Nephron (organoid): ENCODE results near the gene OBP2A.
"Not testable (repeated sequence)": the region's sequence is repeated elsewhere in the genome, so short reads cannot be mapped to it uniquely, and the experiment has no call there.

Experiments
- H3K27ac Mint-ChIP-seq, 3 experiments: 2 replicates each; pipeline ENCODE4 v1.8.0; 2020; ENCODE audit warnings: mixed read lengths in 3 of 3, mild to moderate bottlenecking in 2 of 3, moderate library complexity in 1 of 3
- H3K27me3 Mint-ChIP-seq: 2 replicates; pipeline ENCODE4 v1.8.0; 2021; ENCODE audit warnings: low read depth, mild to moderate bottlenecking, moderate library complexity, mixed read lengths
- H3K36me3 Mint-ChIP-seq: 2 replicates; pipeline ENCODE4 v1.8.0; 2020; ENCODE audit warnings: low read depth, mixed read lengths
- H3K4me1 Mint-ChIP-seq: 2 replicates; pipeline ENCODE4 v1.8.0; 2020; ENCODE audit warnings: mixed read lengths
- H3K4me3 Mint-ChIP-seq, 3 experiments: 2 replicates each; pipeline ENCODE4 v1.8.0; 2020; ENCODE audit warnings: mild to moderate bottlenecking in 3 of 3, mixed read lengths in 3 of 3, moderate library complexity in 2 of 3
- H3K9me3 Mint-ChIP-seq: 2 replicates; pipeline ENCODE4 v1.8.0; 2020; ENCODE audit warnings: mixed read lengths
- CTCF ChIP-seq, 3 experiments: fragments of 200-600 bp; sonication (generic); IDR thresholded peaks; one replicate each; pipeline ENCODE4 v1.5.0; 2021; ENCODE audit warnings: antibody characterized with exemption in 3 of 3; ENCODE audit not compliant: unreplicated experiment in 3 of 3

Gene OBP2A

GRCh38 chr9:135533674-135534073 is 12.3 kb upstream of the OBP2A start:
- TF ChIP-seq CTCF (IDR thresholded peaks at IDR 0.05; ENCODE audit: unreplicated experiment in 3 of 3), result no peak
- Mint-ChIP-seq H3K27ac (no peak overlapping the region), H3K4me1 (no peaks in the 10 kb centered on the region), H3K36me3 (no peaks in the 10 kb centered on the region), H3K4me3 (no peak overlapping the region), H3K27me3 (peaks cover 40% of the 10 kb centered on the region), H3K9me3 (peaks cover 10% of the 10 kb centered on the region)

- H3K36me3 Mint-ChIP-seq, H3K4me3 Mint-ChIP-seq, H3K27ac Mint-ChIP-seq, H3K9me3 Mint-ChIP-seq, H3K4me1 Mint-ChIP-seq: not testable (repeated sequence)
- H3K27me3 Mint-ChIP-seq, result peaks cover 45% of the 10 kb centered on the region
These were observed 11.7 kb upstream of the OBP2A start for GRCh38 chr9:135534192-135534711.

- not testable (repeated sequence) for H3K4me1 Mint-ChIP-seq, H3K36me3 Mint-ChIP-seq, H3K27ac Mint-ChIP-seq
These were observed 11.1 kb upstream of the OBP2A start for GRCh38 chr9:135534826-135535225.

GRCh38 chr9:135535631-135536030 is 10.3 kb upstream of the OBP2A start:
- not testable (repeated sequence) for H3K36me3 Mint-ChIP-seq, H3K9me3 Mint-ChIP-seq, H3K4me1 Mint-ChIP-seq, H3K27ac Mint-ChIP-seq, H3K4me3 Mint-ChIP-seq
- peaks cover 53% of the 10 kb centered on the region for H3K27me3 Mint-ChIP-seq

More at GRCh38 chr9:135534826-135535225, 11.1 kb upstream of the OBP2A start:
- H3K27me3 Mint-ChIP-seq, result peaks cover 48% of the 10 kb centered on the region
- H3K9me3 Mint-ChIP-seq, H3K4me3 Mint-ChIP-seq: not testable (repeated sequence)

- no peak overlapping the region for H3K4me3 Mint-ChIP-seq
- H3K9me3 Mint-ChIP-seq, result no peaks in the 10 kb centered on the region
These were observed 9.7 kb upstream of the OBP2A start for GRCh38 chr9:135536216-135536615.

GRCh38 chr9:135543262-135543894 is 2.5 kb upstream of the OBP2A start:
- H3K9me3 Mint-ChIP-seq, H3K27ac Mint-ChIP-seq, H3K4me3 Mint-ChIP-seq, H3K4me1 Mint-ChIP-seq, H3K36me3 Mint-ChIP-seq: not testable (repeated sequence)
- H3K27me3 Mint-ChIP-seq, result peaks cover 25% of the 10 kb centered on the region

More at GRCh38 chr9:135536216-135536615, 9.7 kb upstream of the OBP2A start:
- no peak overlapping the region for H3K27ac Mint-ChIP-seq
- no peaks in the 10 kb centered on the region for H3K36me3 Mint-ChIP-seq
- no peak for TF ChIP-seq CTCF (IDR thresholded peaks at IDR 0.05; ENCODE audit: unreplicated experiment in 3 of 3)
- H3K4me1 Mint-ChIP-seq, result no peaks in the 10 kb centered on the region
- H3K27me3 Mint-ChIP-seq, result peaks cover 54% of the 10 kb centered on the region

GRCh38 chr9:135544981-135545635 is 818 bp upstream of the OBP2A start:
- H3K4me3 Mint-ChIP-seq, result no peak overlapping the region
- H3K9me3 Mint-ChIP-seq, result no peaks in the 10 kb centered on the region
- H3K36me3 Mint-ChIP-seq, result no peaks in the 10 kb centered on the region
- H3K27ac Mint-ChIP-seq, result no peak overlapping the region
- TF ChIP-seq CTCF (IDR thresholded peaks at IDR 0.05; ENCODE audit: unreplicated experiment in 3 of 3), result no peak
- no peaks in the 10 kb centered on the region for H3K4me1 Mint-ChIP-seq
- peaks cover 16% of the 10 kb centered on the region for H3K27me3 Mint-ChIP-seq

- not testable (repeated sequence) for H3K27ac Mint-ChIP-seq, H3K36me3 Mint-ChIP-seq, H3K9me3 Mint-ChIP-seq, H3K4me3 Mint-ChIP-seq, H3K4me1 Mint-ChIP-seq
- H3K27me3 Mint-ChIP-seq, result peaks cover 11% of the 10 kb centered on the region
These were observed 1.1 kb downstream of the OBP2A start for GRCh38 chr9:135546792-135547617.
